Astrocyte (in vitro differentiated cells and primary cell): ENCODE data around the gene EIF4G3. TPM values are rescaled to one million over a fixed set of nuclear protein-coding genes. Genes with fewer than 3 reads are reported as not detected.
A peak's percentile ranks its signal among the peaks of the same experiment; 100 is the strongest.

Experiments used
- DNase-seq: peaks from one replicate; pipeline ENCODE4 v3.0.0-alpha.2; 2010; ENCODE audit warnings: low read depth
- FAIRE-seq: peaks from 2 replicates; lab custom pipeline; 2011; peaks lifted over from hg19 to GRCh38; lab: Jason Lieb, UNC
- H2AFZ ChIP-seq: 2 replicates; pipeline ENCODE4 v1.6.0; 2012; ENCODE audit warnings: low read depth, low read length, inconsistent platforms
- H3K27ac ChIP-seq: 2 replicates; pipeline ENCODE4 v1.5.1; 2011; ENCODE audit warnings: low read depth, low read length, inconsistent platforms
- H3K27me3 ChIP-seq: 2 replicates; pipeline ENCODE4 v1.6.0; 2011; ENCODE audit warnings: low read length, inconsistent platforms; ENCODE audit not compliant: insufficient read depth
- H3K36me3 ChIP-seq: 2 replicates; pipeline ENCODE4 v1.5.1; 2011; ENCODE audit warnings: low read length, inconsistent platforms; ENCODE audit not compliant: insufficient read depth
- H3K4me1 ChIP-seq: 2 replicates; pipeline ENCODE4 v1.5.1; 2011; ENCODE audit warnings: low read length, inconsistent platforms; ENCODE audit not compliant: insufficient read depth
- H3K4me2 ChIP-seq: 2 replicates; pipeline ENCODE4 v1.6.0; 2012; ENCODE audit warnings: low read length, inconsistent platforms
- H3K4me3 ChIP-seq: 2 replicates; pipeline ENCODE4 v1.5.1; 2011; ENCODE audit warnings: low read depth, mild to moderate bottlenecking, low read length, inconsistent platforms; ENCODE audit not compliant: insufficient read depth
- H3K79me2 ChIP-seq: 2 replicates; pipeline ENCODE4 v1.6.0; 2012; ENCODE audit warnings: mild to moderate bottlenecking, low read length, inconsistent platforms; ENCODE audit not compliant: insufficient read depth
- H3K9ac ChIP-seq: 2 replicates; pipeline ENCODE4 v1.6.0; 2012; ENCODE audit warnings: mild to moderate bottlenecking, low read length, inconsistent platforms
- H3K9me3 ChIP-seq: 2 replicates; pipeline ENCODE4 v1.5.1; 2012; ENCODE audit warnings: low read depth, mild to moderate bottlenecking, low read length, inconsistent platforms; ENCODE audit not compliant: insufficient read depth
- H4K20me1 ChIP-seq: 2 replicates; pipeline ENCODE4 v1.6.0; 2012; ENCODE audit warnings: low read length, inconsistent platforms; ENCODE audit not compliant: insufficient read depth
- H3K27ac Mint-ChIP-seq: one replicate; pipeline ENCODE4 v1.8.0; 2021; ENCODE audit warnings: mild to moderate bottlenecking, mixed read lengths; ENCODE audit not compliant: unreplicated experiment
- H3K27me3 Mint-ChIP-seq: one replicate; pipeline ENCODE4 v1.8.0; 2021; ENCODE audit warnings: low read depth, mixed read lengths; ENCODE audit not compliant: unreplicated experiment
- H3K36me3 Mint-ChIP-seq: one replicate; pipeline ENCODE4 v1.8.0; 2021; ENCODE audit warnings: low read depth, mixed read lengths; ENCODE audit not compliant: unreplicated experiment
- H3K4me1 Mint-ChIP-seq: one replicate; pipeline ENCODE4 v1.8.0; 2021; ENCODE audit warnings: low read depth, mixed read lengths; ENCODE audit not compliant: unreplicated experiment
- H3K4me3 Mint-ChIP-seq: one replicate; pipeline ENCODE4 v1.8.0; 2021; ENCODE audit warnings: mild to moderate bottlenecking, moderate library complexity, mixed read lengths; ENCODE audit not compliant: unreplicated experiment
- H3K9me3 Mint-ChIP-seq: one replicate; pipeline ENCODE4 v1.8.0; 2021; ENCODE audit warnings: mild to moderate bottlenecking, mixed read lengths; ENCODE audit not compliant: unreplicated experiment
- CTCF ChIP-seq: IDR thresholded peaks from 2 replicates; pipeline ENCODE4 v1.5.1; 2011; ENCODE audit warnings: low read depth, mild to moderate bottlenecking, inconsistent platforms, low read length, moderate library complexity; ENCODE audit not compliant: insufficient read depth
- EZH2 ChIP-seq: IDR thresholded peaks from 2 replicates; pipeline ENCODE4 v1.6.1; 2012; ENCODE audit warnings: mild to moderate bottlenecking, low read length, inconsistent platforms; ENCODE audit not compliant: insufficient read depth
- total RNA-seq: library from RNA; stranded (reverse); gene quantifications from 2 replicates; pipeline ENCODE4 v1.2.1, GENCODE V29; 2021

EIF4G3 gene
- total RNA-seq, 1 donor from 2014 or later: 76.1 TPM

GRCh38 chr1:20811916-20812315 lies 364.8 kb downstream of the EIF4G3 start:
- no peak overlapping the region for H3K27ac Mint-ChIP-seq
- H3K36me3 ChIP-seq: peaks cover 11% of the 10 kb centered on the region
- no peaks in the 10 kb centered on the region for H3K79me2 ChIP-seq
- DNase-seq (no peak), FAIRE-seq (no peak)
- H3K4me3 ChIP-seq: no peak overlapping the region
- H3K4me2 ChIP-seq: no peak overlapping the region
- H3K27me3 ChIP-seq: no peaks in the 10 kb centered on the region
- no peak overlapping the region for H3K9ac ChIP-seq
- H3K27me3 Mint-ChIP-seq: no peaks in the 10 kb centered on the region
- peaks cover 3% of the 10 kb centered on the region for H3K4me1 Mint-ChIP-seq
- TF ChIP-seq EZH2: no peak
- no peak for TF ChIP-seq CTCF
- H4K20me1 ChIP-seq: no peaks in the 10 kb centered on the region
- H2AFZ ChIP-seq: no peak overlapping the region
- H3K36me3 Mint-ChIP-seq: peaks cover 6% of the 10 kb centered on the region
- no peak overlapping the region for H3K27ac ChIP-seq
- no peaks in the 10 kb centered on the region for H3K4me1 ChIP-seq
- H3K4me3 Mint-ChIP-seq: no peak overlapping the region
- no peaks in the 10 kb centered on the region for H3K9me3 Mint-ChIP-seq
- no peaks in the 10 kb centered on the region for H3K9me3 ChIP-seq

- Mint-ChIP-seq H3K4me1 (peaks cover 10% of the 10 kb centered on the region), H3K27ac (no peak overlapping the region), H3K4me3 (no peak overlapping the region), H3K9me3 (no peaks in the 10 kb centered on the region), H3K36me3 (peaks cover 2% of the 10 kb centered on the region), H3K27me3 (no peaks in the 10 kb centered on the region)
- H3K36me3 ChIP-seq: no peaks in the 10 kb centered on the region
- no peak overlapping the region for H3K27ac ChIP-seq
- no peaks in the 10 kb centered on the region for H3K9me3 ChIP-seq
- H3K4me3 ChIP-seq: no peak overlapping the region
- no peaks in the 10 kb centered on the region for H3K79me2 ChIP-seq
- H3K27me3 ChIP-seq: no peaks in the 10 kb centered on the region
- TF ChIP-seq EZH2 (no peak), CTCF (no peak)
- H3K4me1 ChIP-seq: peaks cover 11% of the 10 kb centered on the region
- H3K9ac ChIP-seq: no peak overlapping the region
- FAIRE-seq (no peak), DNase-seq (no peak)
- no peak overlapping the region for H3K4me2 ChIP-seq
- no peaks in the 10 kb centered on the region for H4K20me1 ChIP-seq
- no peak overlapping the region for H2AFZ ChIP-seq
Observed at GRCh38 chr1:20793236-20793635, 383.5 kb downstream of the EIF4G3 start.

- H3K27ac ChIP-seq: no peak overlapping the region
- no peaks in the 10 kb centered on the region for H3K27me3 Mint-ChIP-seq
Observed at GRCh38 chr1:20792196-20792595, 384.5 kb downstream of the EIF4G3 start.

More at GRCh38 chr1:20792196-20792595, 384.5 kb downstream of the EIF4G3 start:
- Histone ChIP-seq H2AFZ (no peak overlapping the region), H3K36me3 (no peaks in the 10 kb centered on the region), H3K4me3 (no peak overlapping the region), H3K9ac (peak overlapping the region; percentile 24), H3K9me3 (no peaks in the 10 kb centered on the region), H3K79me2 (no peaks in the 10 kb centered on the region), H3K27me3 (no peaks in the 10 kb centered on the region), H4K20me1 (no peaks in the 10 kb centered on the region), H3K4me2 (peak overlapping the region; percentile 36), H3K4me1 (peaks cover 16% of the 10 kb centered on the region)
- DNase-seq (peak; percentile 91), FAIRE-seq (no peak)
- Mint-ChIP-seq H3K36me3 (peaks cover 2% of the 10 kb centered on the region), H3K27ac (peak overlapping the region; percentile 75), H3K9me3 (no peaks in the 10 kb centered on the region), H3K4me3 (no peak overlapping the region), H3K4me1 (peaks cover 16% of the 10 kb centered on the region)
- no peak for TF ChIP-seq EZH2
- TF ChIP-seq CTCF: no peak
